Ammon's horn (tissue), 1 donor: ENCODE data around the gene FRMD4B.
A peak's percentile ranks its signal among the peaks of the same experiment; 100 is the strongest.

Source experiments
- DNase-seq: peaks from one replicate; pipeline ENCODE4 v3.0.0-alpha.2; 2016; ENCODE audit warnings: low spot score

The FRMD4B gene

DNA sequence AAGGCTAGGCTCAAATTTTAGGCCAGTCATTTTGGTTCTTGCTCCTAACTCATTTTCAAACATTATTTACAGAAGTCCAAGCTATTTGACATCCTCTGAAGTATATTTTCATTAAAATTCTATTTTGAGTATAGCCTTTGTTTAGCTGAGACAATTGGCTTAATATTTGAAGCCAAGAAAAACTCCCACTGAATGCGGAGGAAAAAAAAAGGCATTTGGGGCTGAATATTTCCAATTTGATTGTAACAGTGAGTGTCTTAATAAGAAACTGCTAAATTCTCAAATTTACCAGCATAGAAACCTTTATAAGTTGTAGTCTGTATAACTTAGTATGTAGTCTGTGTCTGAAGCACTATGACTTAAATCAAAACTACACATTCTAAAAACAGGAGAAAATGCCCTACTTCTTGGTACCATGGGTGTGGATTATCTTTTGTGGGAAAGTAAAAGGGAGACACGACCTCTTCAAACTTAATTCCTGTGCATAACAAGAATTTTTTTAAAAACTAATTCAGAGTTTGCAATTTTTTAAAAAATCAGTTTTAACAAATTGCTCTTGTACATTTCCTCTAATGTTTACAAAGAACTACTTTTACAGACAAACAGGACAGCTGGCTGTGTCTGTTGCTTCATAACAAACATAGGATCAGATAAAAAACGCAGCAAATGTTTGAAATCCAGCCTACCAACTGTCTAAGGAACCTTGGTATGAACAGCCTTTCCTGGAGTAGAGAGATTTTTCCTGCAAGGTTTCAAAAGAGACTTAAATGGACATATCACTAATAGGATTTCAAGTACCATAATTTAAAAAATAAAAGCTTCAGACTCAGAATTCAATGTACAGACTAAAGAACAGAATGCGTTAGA lies 210.8 kb downstream of the FRMD4B start:
- DNase-seq = no peak

DNA sequence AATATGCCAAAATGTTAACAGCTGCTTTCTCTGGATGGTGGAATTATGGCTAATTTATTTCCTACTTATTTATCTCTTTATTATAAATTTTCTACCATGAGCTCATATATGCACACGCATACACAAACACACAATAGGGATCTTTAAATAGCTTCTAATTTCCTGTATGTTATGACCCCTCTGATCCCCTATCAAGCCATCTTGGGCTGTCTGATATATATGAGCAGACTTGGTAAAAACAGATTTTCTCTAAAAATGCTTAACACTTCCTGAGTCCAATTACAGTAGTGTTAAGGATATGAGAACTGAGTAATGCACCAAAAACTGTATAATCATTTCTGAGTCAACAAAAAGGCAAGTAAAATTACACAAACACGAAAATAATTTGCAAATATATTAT lies 211.4 kb downstream of the FRMD4B start:
- DNase-seq = no peak

DNA sequence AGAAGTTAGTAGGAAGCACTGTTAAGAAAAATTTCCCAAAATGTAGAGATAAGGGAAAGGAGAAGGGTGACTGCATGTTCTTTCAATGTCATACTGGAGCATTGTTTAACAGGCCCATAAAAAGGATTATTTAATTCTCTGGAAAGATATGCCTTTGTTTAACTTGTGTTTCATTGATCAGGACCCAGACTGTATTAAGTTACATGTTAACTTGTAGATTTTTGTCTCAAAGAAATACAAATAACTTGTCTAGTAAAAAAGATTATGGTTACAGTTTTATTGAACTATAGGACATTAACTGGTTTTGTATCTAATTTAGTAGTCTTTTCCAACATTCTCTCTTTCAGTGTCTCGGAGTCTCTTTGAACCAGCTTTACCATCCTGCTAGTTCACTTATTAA lies 213.8 kb downstream of the FRMD4B start:
- no peak for DNase-seq

DNA sequence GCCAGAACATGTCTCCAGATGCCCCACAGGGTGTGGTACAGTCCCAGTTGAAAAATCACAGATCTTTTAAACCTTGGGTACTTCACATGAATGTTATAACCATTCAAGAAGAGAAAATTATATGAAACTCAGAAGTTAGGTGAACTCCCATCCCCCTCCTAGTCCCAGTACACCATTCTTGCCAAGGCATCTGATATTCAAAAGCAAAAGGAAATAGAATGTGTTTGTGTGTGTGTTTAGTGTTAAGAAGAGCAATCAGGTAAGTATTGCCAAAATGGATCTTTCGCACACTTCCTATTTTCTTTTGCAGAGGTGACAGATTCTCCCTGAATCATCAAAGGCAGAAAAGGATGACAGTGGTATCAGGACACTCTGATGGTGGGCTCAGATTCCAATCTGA lies 219.4 kb downstream of the FRMD4B start:
- DNase-seq = no peak

DNA sequence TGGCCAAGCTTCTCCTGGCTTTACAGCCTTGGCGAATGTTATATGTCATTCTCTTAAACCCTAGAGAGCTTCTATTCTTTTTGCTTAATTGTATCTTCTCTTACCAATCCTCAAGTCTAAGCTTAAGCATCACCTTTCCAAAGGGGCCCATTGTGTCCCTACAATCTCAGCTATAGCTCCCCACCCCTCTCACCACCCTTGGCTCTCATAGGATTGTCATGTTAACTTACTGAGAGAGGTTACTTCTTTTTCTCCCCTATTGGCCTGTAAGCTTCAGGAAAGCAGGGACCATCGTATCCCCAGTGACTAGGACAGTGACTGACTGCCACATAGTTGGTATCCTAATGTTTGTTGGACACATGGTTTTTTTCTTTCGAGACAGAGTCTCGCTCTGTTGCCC lies 220.1 kb downstream of the FRMD4B start:
- no peak for DNase-seq

DNA sequence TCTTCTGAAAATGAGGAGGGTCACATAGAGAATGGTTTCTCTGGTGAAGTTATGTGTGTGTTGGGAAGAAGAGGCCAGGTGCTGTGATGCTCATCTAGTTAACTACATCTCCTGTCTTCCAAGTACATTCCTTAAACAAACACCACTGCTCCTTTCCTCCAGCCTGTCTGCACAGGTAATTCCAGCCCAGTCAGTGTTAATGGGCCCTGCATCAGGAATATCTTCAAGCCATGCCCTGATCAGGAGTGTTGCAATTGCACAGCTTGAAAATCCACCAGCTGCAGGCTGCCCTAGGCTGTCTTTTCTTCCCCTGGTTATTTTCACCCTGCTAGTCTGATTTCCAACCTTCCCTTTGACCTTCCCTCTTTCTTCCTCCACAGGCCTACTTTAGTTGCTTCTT lies 221.6 kb downstream of the FRMD4B start:
- DNase-seq = no peak

DNA sequence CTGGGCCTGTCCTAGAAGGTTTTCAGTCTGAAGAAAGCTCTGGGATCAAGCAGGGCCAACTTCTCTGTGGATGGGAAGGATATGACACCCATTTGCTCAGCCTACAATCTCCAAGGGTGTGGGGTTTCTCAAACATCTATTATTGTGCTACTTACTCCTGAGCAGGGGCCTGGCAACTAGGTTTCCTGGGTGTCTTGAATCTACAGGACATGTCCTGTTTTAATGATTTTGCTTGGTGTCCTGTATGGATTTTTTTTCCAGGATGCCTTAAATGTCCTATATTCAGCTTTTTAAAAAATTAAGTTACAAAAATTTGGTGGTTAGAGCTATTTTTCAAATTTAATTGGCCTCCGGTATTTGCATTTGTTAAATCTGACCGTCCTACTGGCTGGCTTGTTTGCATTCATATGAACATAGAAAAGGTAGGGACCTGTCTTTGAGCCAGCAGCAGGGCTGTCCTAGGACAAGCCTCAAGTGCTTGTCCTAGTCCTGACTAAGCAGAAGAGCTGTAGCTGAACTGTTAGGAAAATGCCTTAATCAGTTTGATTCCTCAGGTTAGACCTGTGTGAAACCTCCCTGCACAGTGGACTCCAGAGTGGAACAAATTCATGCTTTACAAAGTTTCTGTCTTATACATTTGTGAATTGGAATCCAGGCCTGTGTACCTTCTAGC lies 223.4 kb downstream of the FRMD4B start:
- DNase-seq = no peak

DNA sequence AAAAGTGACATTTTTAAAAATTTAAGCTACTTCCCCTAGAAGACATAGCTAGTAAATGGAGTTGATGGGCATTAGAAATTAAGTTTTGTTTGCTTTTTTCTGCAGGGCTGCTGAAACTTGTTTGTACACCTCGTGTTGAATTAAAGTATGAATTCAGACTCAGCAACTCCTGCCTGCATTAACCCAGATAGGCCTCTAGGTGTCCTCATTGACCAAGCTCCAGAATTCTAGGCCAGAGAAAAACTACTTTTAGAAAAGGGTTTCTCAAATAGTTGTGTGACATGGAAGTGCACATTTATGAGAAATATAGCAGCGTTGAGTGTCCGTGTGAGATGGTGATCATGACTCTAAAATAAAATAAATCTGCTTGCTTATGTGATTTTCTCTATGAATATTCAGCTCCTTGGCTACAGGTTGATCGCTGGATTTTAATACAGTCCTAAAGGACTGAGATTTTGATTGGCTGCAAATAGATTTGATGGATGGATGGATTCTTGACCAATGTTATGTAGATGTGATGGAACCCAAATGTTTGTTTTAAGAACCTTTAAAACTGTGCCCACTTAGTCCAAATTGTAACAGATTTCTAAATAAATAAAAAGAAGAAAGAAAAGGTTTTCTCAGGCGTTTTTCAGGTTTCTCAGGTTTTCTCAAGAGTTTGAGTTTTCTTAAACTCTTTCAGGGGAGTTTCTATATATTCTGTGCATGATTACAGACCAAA lies 224.1 kb downstream of the FRMD4B start:
- DNase-seq = peak; percentile 77

DNA sequence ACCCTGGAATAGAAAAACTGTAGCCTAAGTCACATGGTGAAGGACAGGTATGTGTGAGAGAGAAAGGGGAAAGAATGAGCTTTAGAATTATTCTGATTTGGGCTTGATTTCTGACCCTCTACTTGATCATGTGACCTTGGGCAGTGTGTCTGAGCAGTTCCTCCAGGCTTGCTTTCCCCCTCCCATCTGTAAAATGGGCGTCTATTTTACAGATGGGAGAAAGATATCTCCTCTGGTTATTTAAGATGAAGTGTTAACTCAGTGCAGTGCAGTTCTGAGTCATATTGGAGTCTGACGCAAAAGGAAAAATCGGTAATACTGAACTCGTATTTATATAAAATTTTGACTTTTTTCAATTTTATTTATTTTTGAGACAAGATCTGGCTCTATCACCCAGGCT lies 225.4 kb downstream of the FRMD4B start:
- DNase-seq = no peak

DNA sequence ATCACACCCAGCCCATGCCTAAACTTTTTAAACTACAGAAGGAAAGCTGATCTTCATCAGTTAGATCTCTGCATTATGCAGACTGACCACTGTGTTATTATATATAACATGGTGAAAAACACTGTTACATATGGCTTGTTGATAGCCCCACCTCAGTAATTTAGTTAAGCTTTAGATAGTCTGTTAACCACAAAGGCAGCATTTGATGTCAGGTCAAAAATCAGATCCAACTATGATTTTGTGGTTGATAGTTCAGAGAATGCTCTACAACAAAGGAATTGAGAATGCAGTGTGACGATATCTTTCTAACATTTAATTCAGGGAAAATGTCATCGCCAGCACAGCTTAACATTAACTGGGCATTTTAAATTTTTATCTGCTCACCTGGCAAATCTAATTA lies 225.8 kb downstream of the FRMD4B start:
- no peak for DNase-seq

DNA sequence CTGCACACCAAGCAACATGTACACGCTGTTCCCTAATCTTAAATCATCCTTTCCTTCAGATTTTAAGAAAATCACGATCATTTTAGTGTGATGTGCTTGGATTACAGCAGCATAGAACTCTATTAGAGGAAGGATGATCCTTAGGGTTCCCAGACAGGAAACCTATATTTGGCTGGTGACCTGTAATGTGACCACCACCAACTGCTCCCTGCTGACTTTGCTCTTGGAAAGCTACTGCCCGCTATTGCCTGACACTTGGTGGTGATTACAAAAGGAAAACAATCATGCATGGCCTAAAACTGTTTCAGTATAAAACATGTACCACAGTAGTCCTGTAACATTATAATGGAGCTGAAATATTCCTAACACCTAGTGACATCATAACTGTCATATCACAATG lies 236.3 kb downstream of the FRMD4B start:
- no peak for DNase-seq

DNA sequence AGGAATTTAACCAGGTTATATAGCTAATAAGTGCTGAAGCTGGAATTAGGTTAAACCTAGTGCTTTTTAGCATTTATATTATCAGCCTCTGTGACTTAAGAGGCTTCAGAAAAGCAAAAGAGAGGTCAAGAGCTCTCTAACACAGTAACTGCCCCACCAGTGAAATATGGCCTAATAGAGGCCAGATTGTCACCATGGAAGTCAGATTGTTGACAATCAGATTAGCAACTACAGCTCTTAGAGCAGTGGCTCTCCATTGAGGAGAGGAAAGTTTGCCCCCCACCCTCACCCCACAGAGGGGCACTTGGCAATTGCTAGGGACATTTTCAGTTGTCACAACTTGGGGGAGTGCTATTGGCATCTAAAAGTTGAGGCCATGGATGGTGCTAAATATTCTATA lies 240.2 kb downstream of the FRMD4B start:
- no peak for DNase-seq

DNA sequence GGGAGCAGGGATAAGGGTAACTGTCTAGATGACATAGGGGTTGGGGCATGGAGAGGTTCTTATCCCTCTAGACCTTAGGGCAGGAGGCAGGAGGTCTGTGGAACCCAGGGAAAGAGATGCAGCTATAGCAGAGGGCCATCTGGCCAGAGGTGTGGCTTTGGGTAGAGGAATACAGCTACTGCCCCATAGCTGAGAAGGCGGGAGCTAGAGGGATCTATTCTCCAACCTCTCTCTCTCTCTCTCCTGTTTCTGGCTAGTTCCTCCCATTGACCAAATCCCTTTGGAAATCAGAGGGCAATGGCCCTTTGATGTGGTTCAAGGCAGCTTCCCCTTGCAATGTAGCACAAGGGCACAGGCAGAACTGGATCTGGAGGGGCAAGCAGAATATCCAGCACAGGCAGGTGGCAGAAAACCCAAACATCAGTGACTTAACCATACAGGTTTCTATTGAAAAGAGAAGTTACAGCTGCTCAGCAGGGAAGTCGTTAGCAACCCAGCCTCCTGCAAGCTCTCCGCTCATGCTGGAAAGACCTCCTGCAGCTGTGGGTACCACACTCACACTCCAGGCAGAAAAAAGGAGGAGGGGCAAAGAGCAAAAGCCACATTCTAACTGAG lies 241.2 kb downstream of the FRMD4B start:
- DNase-seq = no peak

DNA sequence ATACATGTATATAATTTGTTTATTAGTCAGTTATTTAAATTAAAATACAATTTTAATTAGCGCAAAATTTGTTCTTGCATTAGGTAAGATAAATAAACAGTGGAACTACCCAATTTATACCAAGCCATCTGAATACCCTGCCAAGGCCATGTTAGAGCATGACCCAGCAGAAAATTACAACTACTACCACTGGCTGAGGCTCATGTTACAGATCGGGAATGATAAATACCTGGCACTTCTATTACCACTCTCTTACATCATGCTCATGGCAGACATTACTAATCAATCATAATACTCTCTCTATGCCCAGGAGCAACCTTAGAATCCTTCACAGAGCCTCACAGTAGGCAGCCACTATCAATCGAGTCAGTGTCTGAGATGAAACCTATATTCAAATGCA lies 242.3 kb downstream of the FRMD4B start:
- no peak for DNase-seq

DNA sequence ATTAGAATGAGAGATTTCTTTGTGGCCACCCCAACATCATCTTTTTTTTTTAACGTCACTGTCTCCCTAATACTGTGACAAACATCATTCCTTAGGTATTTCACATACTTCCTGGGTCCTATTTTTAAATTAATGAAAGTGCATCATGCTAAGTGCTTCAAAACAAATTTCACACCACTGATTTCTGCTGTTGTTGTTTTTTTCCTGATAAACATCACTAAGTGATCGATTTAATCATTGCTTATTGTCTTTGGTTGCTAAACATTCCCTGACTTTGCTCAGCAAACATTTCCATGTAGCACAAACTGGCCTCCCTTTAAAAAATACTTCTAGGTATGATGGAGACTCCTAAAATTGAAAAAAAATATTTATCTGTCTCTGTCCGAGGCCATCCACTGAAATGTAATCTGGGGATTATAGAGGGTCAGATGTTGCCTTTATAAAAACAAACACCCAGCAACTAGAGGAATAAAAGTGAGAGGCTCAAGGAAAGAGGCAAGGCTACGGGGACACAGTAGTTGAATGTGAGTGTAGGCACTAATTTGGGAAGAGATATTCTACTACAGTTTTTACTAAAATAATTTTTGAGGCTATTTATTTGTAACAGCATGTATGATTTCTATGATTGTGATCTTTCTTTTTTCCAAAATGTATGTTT lies 243.0 kb downstream of the FRMD4B start:
- no peak for DNase-seq

DNA sequence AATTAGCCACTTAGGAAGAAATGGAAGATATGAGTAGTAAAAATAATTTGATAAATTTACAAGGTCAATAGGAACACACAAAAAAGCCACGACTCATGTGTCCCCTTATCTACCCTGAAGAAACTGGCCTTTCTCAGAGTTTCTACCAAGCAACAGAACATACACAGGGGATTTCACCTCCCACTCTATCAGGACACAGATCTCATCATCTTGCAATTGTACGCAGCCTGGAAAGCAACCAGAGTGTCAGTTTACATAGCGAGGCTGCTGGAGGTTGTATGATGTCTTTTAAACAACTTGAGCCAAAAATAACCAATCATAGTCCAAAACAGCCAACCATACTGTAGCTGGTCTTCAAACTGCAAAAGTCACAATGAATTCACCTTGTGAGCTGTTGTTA lies 243.8 kb downstream of the FRMD4B start:
- no peak for DNase-seq

DNA sequence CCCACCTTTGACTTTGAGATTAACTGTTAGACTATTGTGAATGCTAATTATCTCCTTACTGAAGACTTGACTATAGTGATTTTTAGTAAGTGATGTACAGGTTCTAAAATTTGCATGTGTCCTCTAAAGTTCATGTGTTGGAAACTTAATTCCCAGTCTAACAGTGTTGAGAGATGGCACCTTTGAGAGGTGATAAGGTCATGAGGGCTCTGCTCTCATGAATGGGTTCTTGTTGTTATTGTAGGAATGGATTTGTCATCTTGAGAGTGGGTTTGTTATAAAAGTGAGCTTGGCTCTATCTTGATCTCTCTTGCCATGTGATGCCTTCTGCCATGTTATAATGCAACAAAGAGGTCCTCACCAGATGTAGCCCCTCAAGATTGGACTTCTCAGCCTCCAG lies 244.6 kb downstream of the FRMD4B start:
- no peak for DNase-seq

DNA sequence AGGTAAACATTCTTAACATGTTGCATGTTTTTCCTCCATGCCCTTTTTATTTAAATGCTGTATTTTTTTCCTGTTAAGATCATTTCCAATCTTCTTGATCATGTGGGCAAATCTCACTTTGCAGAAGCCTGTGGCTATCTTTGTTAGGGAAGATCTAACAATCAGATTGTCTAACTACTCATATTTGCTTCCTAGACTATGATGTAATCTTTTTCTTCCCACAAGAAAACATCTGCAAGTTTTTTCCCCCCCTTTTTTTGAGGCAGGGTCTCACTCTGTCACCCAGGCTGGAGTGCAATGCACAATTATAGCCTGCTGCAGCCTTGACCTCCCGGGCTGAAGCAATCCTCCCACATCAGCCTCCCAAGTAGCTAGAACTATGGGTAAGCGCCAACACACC lies 248.5 kb downstream of the FRMD4B start:
- DNase-seq = no peak

DNA sequence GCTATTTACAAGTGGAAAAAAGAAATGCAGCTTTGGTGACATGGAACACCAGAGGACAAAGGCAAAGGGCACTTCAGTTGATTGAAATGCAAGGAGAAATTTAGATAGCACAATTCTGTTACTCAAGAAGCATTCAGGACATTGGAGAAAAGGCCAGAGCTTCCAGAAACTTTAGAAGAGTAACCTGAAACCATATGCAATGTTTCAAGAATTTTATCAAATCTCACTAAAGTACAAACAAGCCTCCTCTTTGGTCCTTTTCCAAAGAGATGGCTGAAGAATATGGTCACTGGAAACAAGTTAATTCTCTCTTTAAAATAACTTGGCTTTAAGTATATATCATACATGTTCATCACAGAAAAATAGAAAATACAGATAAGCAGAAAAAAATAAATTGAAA lies 248.9 kb downstream of the FRMD4B start:
- no peak for DNase-seq

DNA sequence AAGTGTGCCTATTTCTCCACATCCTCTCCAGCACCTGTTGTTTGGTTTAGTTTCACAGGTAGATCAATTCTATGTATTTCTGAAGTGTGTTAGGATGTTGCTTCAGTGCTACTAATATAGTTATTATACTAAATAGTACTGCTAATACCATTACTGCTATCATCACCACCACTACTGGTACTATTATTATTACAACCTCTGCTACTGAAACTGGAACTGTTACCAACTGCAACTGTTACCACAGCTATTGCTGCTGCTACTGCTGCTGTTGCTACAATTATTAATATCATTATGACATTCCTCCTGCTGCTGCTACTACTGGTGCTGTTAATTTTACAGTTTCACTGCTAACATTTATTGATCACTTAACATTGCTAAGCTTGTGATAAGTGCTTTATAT lies 255.2 kb downstream of the FRMD4B start:
- DNase-seq = no peak

DNA sequence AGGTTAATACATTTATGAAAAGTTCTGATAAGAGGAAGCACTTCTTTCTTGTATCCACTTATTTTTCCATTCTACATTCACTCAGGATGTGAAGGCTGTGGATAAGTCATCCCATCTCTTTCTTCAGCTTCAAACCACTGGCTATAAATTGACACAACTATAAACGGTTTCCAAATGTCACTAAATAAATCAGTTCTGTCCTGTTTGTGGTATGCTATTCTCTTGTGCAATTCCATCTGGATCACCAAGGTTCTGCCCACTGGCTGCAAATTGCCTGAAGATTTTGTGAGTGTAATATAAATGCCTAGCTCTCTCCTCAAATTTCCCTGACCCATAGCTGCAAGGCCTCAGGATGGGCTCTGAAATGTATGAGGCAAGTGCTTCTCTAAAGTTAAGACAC lies 256.4 kb downstream of the FRMD4B start:
- no peak for DNase-seq

DNA sequence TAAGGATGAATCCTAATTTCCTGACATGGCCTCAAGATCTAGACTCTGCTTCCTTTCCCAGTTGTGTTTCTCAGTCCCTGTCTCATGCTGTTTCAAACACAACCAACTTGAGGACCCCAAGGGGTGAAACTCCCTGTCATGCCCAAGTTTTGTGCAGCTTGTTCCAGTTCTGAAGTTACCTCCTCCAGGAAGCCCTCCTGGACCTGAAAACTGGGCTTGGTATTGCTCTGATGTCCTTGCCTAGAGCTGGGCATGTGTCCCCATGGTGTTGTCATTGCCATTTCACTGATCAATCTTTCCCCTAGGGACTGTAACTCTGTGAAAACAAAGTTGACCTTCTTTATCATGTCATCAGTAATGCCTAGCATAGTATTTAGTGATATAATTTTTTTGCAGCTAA lies 257.4 kb downstream of the FRMD4B start:
- DNase-seq = no peak
